ENCODE measurements around the gene PSMA5. TPM values are rescaled to one million over a fixed set of nuclear protein-coding genes. Genes with fewer than 3 reads are reported as not detected.

The PSMA5 gene
- total RNA-seq, 1 donor from 2014 or later: 62.4 TPM

- no peak for DNase-seq (ENCODE audit: missing footprints)
- intact Hi-C loops (cut with DNase I): no loop called here
- ATAC-seq: no peak
Observed at GRCh38 chr1:109441069-109441468, 14.8 kb upstream of the PSMA5 start.

- intact Hi-C loops (cut with DNase I): no loop called here
- DNase-seq (ENCODE audit: missing footprints) (no peak), ATAC-seq (no peak)
Observed at GRCh38 chr1:109438798-109439297, 12.6 kb upstream of the PSMA5 start.

- DNase-seq (ENCODE audit: missing footprints) (no peak), ATAC-seq (no peak)
- intact Hi-C loops (cut with DNase I): no loop called here
Observed at GRCh38 chr1:109434484-109434883, 8.2 kb upstream of the PSMA5 start.

GRCh38 chr1:109433322-109433721, 7.1 kb upstream of the PSMA5 start:
- DNase-seq (ENCODE audit: missing footprints) (no peak), ATAC-seq (no peak)
- intact Hi-C loops (cut with DNase I): no loop called here

- no peak for DNase-seq (ENCODE audit: missing footprints)
- no peak for ATAC-seq
- intact Hi-C loops (cut with DNase I): no loop called here
Observed at GRCh38 chr1:109432336-109432735, 6.1 kb upstream of the PSMA5 start.

GRCh38 chr1:109427171-109427467, 871 bp upstream of the PSMA5 start:
- DNase-seq (ENCODE audit: missing footprints) (no peak), ATAC-seq (no peak)
- intact Hi-C loops (cut with DNase I): loop anchor here (5.0 kb wide), 2 partner anchors 55 to 105 kb away; partner anchors contain the start of gene ATXN7L2

- DNase-seq (ENCODE audit: missing footprints) (no peak), ATAC-seq (peak; percentile 17)
- intact Hi-C loops (cut with DNase I): loop anchor here (1.0 to 5.0 kb wide), 3 partner anchors 41 to 107 kb away; partner anchors contain the start of genes ATXN7L2 and SYPL2
Observed at GRCh38 chr1:109425391-109426280, 612 bp downstream of the PSMA5 start.

- ATAC-seq (no peak), DNase-seq (ENCODE audit: missing footprints) (no peak)
- intact Hi-C loops (cut with DNase I): no loop called here
Observed at GRCh38 chr1:109423498-109423897, 2.8 kb downstream of the PSMA5 start.

- intact Hi-C loops (cut with DNase I): no loop called here
- ATAC-seq: no peak
- DNase-seq (ENCODE audit: missing footprints): no peak
Observed at GRCh38 chr1:109412551-109412950, 13.7 kb downstream of the PSMA5 start.

GRCh38 chr1:109404838-109405237, 21.4 kb downstream of the PSMA5 start:
- DNase-seq (ENCODE audit: missing footprints) (no peak), ATAC-seq (no peak)
- intact Hi-C loops (cut with DNase I): no loop called here

GRCh38 chr1:109402025-109402424, 24.2 kb downstream of the PSMA5 start:
- intact Hi-C loops (cut with DNase I): no loop called here
- no peak for ATAC-seq
- DNase-seq (ENCODE audit: missing footprints): no peak

- DNase-seq (ENCODE audit: missing footprints) (no peak), ATAC-seq (no peak)
- intact Hi-C loops (cut with DNase I): no loop called here
Observed at GRCh38 chr1:109400035-109400655, 26.1 kb downstream of the PSMA5 start.

GRCh38 chr1:109399326-109399957, 26.8 kb downstream of the PSMA5 start:
- ATAC-seq: no peak
- intact Hi-C loops (cut with DNase I): loop anchor here (1.0 to 5.0 kb wide), 3 partner anchors 47 to 136 kb away; no protein-coding TSS in a partner anchor
- DNase-seq (ENCODE audit: missing footprints): no peak

- DNase-seq (ENCODE audit: missing footprints): no peak
- ATAC-seq: no peak
- intact Hi-C loops (cut with DNase I): loop anchor here (1.0 to 5.0 kb wide), 3 partner anchors 46 to 135 kb away; no protein-coding TSS in a partner anchor
Observed at GRCh38 chr1:109398343-109399225, 27.7 kb downstream of the PSMA5 start.

GRCh38 chr1:109397581-109398342, 28.5 kb downstream of the PSMA5 start, which contains the start of gene SORT1:
Gene SORT1 (minus strand): TSS chr1:109397918. CDS start chr1:109397892, 26 bp downstream.
- DNase-seq (ENCODE audit: missing footprints) (peak; percentile 90), ATAC-seq (peak; percentile 92)
- intact Hi-C loops (cut with DNase I): loop anchor here (5.0 kb wide), 1 partner anchor 45 kb away; no protein-coding TSS in a partner anchor

GRCh38 chr1:109396871-109397580, 29.2 kb downstream of the PSMA5 start:
- intact Hi-C loops (cut with DNase I): loop anchor here (5.0 kb wide), 1 partner anchor 45 kb away; no protein-coding TSS in a partner anchor
- ATAC-seq (no peak), DNase-seq (ENCODE audit: missing footprints) (no peak)

GRCh38 chr1:109396513-109396839, 29.8 kb downstream of the PSMA5 start:
- intact Hi-C loops (cut with DNase I): loop anchor here (5.0 kb wide), 1 partner anchor 44 kb away; no protein-coding TSS in a partner anchor
- DNase-seq (ENCODE audit: missing footprints) (no peak), ATAC-seq (no peak)
